Measurements from ENCODE around the gene ANKRD23.
"Not testable (repeated sequence)": the region's sequence is repeated elsewhere in the genome, so short reads cannot be mapped to it uniquely, and the experiment has no call there.

The ANKRD23 gene

GRCh38 chr2:96863575-96864342, 19.9 kb upstream of the ANKRD23 start:
- H3K4me3 ChIP-seq = no peak overlapping the region
- in situ Hi-C loops (cut with MboI; ENCODE audit: low sequenced_read_pairs) = loop anchor here (25.0 kb wide), 1 partner anchor 249 kb away; the partner anchor contains the start of gene ANKRD36
- H3K36me3 ChIP-seq (replicated peaks) = peaks cover 70% of the 10 kb centered on the region
- H3K4me1 ChIP-seq = peaks cover under 1% of the 10 kb centered on the region; the same call in 1 of the 2 replicates
- DNase-seq (ENCODE audit: low spot score in 2 of 2) = no peak
- H3K27me3 ChIP-seq (ENCODE audit: low read depth) = no peaks in the 10 kb centered on the region
- H3K9me3 ChIP-seq = no peaks in the 10 kb centered on the region

GRCh38 chr2:96863056-96863455, 19.2 kb upstream of the ANKRD23 start:
- not testable (repeated sequence) for H3K4me3 ChIP-seq; DNase-seq (ENCODE audit: low spot score in 2 of 2); H3K4me1 ChIP-seq; H3K9me3 ChIP-seq; H3K27me3 ChIP-seq (ENCODE audit: low read depth)
- in situ Hi-C loops (cut with MboI; ENCODE audit: low sequenced_read_pairs) = loop anchor here (25.0 kb wide), 1 partner anchor 249 kb away; the partner anchor contains the start of gene ANKRD36
- H3K36me3 ChIP-seq (replicated peaks) = peaks cover 70% of the 10 kb centered on the region

- H3K27me3 ChIP-seq (ENCODE audit: low read depth) = no peaks in the 10 kb centered on the region
- H3K4me3 ChIP-seq = no peak overlapping the region
- H3K4me1 ChIP-seq = peaks cover 11% of the 10 kb centered on the region
- DNase-seq (ENCODE audit: low spot score in 2 of 2) = no peak
- in situ Hi-C loops (cut with MboI; ENCODE audit: low sequenced_read_pairs) = loop anchor here (25.0 kb wide), 1 partner anchor 251 kb away; the partner anchor contains the start of gene ANKRD36
- no peaks in the 10 kb centered on the region for H3K9me3 ChIP-seq
- H3K36me3 ChIP-seq (replicated peaks) = peaks cover 56% of the 10 kb centered on the region
These were observed 17.3 kb upstream of the ANKRD23 start for GRCh38 chr2:96861074-96861473.

GRCh38 chr2:96860065-96861029, 16.5 kb upstream of the ANKRD23 start:
- Histone ChIP-seq H3K4me1 (peaks cover 11% of the 10 kb centered on the region), H3K36me3 (replicated peaks) (peaks cover 49% of the 10 kb centered on the region), H3K4me3 (no peak overlapping the region), H3K9me3 (no peaks in the 10 kb centered on the region), H3K27me3 (ENCODE audit: low read depth) (no peaks in the 10 kb centered on the region)
- in situ Hi-C loops (cut with MboI; ENCODE audit: low sequenced_read_pairs) = loop anchor here (25.0 kb wide), 1 partner anchor 252 kb away; the partner anchor contains the start of gene ANKRD36
- no peak for DNase-seq (ENCODE audit: low spot score in 2 of 2)

GRCh38 chr2:96859681-96860064, 15.9 kb upstream of the ANKRD23 start:
- no peak for DNase-seq (ENCODE audit: low spot score in 2 of 2)
- in situ Hi-C loops (cut with MboI; ENCODE audit: low sequenced_read_pairs) = loop anchor here (5.0 to 25.0 kb wide), 2 partner anchors 93 to 253 kb away; partner anchors contain the start of gene ANKRD36
- Histone ChIP-seq H3K9me3 (no peaks in the 10 kb centered on the region), H3K36me3 (replicated peaks) (peaks cover 42% of the 10 kb centered on the region), H3K27me3 (ENCODE audit: low read depth) (no peaks in the 10 kb centered on the region), H3K4me3 (no peak overlapping the region), H3K4me1 (peaks cover 11% of the 10 kb centered on the region)

GRCh38 chr2:96859099-96859649, 15.4 kb upstream of the ANKRD23 start:
- Histone ChIP-seq H3K9me3 (no peaks in the 10 kb centered on the region), H3K36me3 (replicated peaks) (peaks cover 37% of the 10 kb centered on the region), H3K4me3 (no peak overlapping the region), H3K27me3 (ENCODE audit: low read depth) (no peaks in the 10 kb centered on the region), H3K4me1 (peaks cover 11% of the 10 kb centered on the region)
- DNase-seq (ENCODE audit: low spot score in 2 of 2) = peak in 1 of 2 experiments; percentile 48
- in situ Hi-C loops (cut with MboI; ENCODE audit: low sequenced_read_pairs) = loop anchor here (5.0 to 25.0 kb wide), 2 partner anchors 93 to 253 kb away; partner anchors contain the start of gene ANKRD36

- Histone ChIP-seq H3K4me3 (peak within 1 kb of the TSS; percentile 93), H3K4me1 (peaks cover 11% of the 10 kb centered on the region), H3K27me3 (ENCODE audit: low read depth) (no peaks in the 10 kb centered on the region), H3K9me3 (no peaks in the 10 kb centered on the region), H3K36me3 (replicated peaks) (peaks cover 32% of the 10 kb centered on the region)
- in situ Hi-C loops (cut with MboI; ENCODE audit: low sequenced_read_pairs) = loop anchor here (5.0 to 25.0 kb wide), 2 partner anchors 94 to 254 kb away; partner anchors contain the start of gene ANKRD36
- peak; percentile 95 to 98 for DNase-seq (ENCODE audit: low spot score in 2 of 2)
These were observed 14.0 kb upstream of the ANKRD23 start, which contains the start of gene ANKRD39 for GRCh38 chr2:96857667-96858372. Gene ANKRD39 (minus strand): TSS chr2:96858016. CDS start chr2:96857987, 29 bp downstream.

- H3K27me3 ChIP-seq (ENCODE audit: low read depth) = no peaks in the 10 kb centered on the region
- no peaks in the 10 kb centered on the region for H3K9me3 ChIP-seq
- DNase-seq (ENCODE audit: low spot score in 2 of 2) = peak; percentile 22 to 48
- H3K4me1 ChIP-seq = peaks cover 11% of the 10 kb centered on the region
- peak overlapping the region; percentile 93 for H3K4me3 ChIP-seq
- in situ Hi-C loops (cut with MboI; ENCODE audit: low sequenced_read_pairs) = loop anchor here (5.0 to 25.0 kb wide), 2 partner anchors 95 to 255 kb away; partner anchors contain the start of gene ANKRD36
- H3K36me3 ChIP-seq (replicated peaks) = peaks cover 30% of the 10 kb centered on the region
These were observed 13.2 kb upstream of the ANKRD23 start for GRCh38 chr2:96856776-96857666.

GRCh38 chr2:96853321-96853720, 9.5 kb upstream of the ANKRD23 start:
- DNase-seq (ENCODE audit: low spot score in 2 of 2) = no peak
- Histone ChIP-seq H3K36me3 (replicated peaks) (peaks cover 37% of the 10 kb centered on the region), H3K4me3 (no peak overlapping the region), H3K4me1 (peaks cover 7% of the 10 kb centered on the region), H3K27me3 (ENCODE audit: low read depth) (no peaks in the 10 kb centered on the region), H3K9me3 (no peaks in the 10 kb centered on the region)
- in situ Hi-C loops (cut with MboI; ENCODE audit: low sequenced_read_pairs) = loop anchor here (25.0 kb wide), 1 partner anchor 259 kb away; the partner anchor contains the start of gene ANKRD36

- DNase-seq (ENCODE audit: low spot score in 2 of 2) = no peak
- Histone ChIP-seq H3K36me3 (replicated peaks) (peaks cover 44% of the 10 kb centered on the region), H3K9me3 (no peaks in the 10 kb centered on the region), H3K27me3 (ENCODE audit: low read depth) (no peaks in the 10 kb centered on the region), H3K4me1 (peaks cover 5% of the 10 kb centered on the region), H3K4me3 (no peak overlapping the region)
- in situ Hi-C loops (cut with MboI; ENCODE audit: low sequenced_read_pairs) = loop anchor here (25.0 kb wide), 1 partner anchor 260 kb away; the partner anchor contains the start of gene ANKRD36
These were observed 8.8 kb upstream of the ANKRD23 start for GRCh38 chr2:96852667-96853066.

- no peaks in the 10 kb centered on the region for H3K9me3 ChIP-seq
- in situ Hi-C loops (cut with MboI; ENCODE audit: low sequenced_read_pairs) = no loop called here
- no peaks in the 10 kb centered on the region for H3K27me3 ChIP-seq (ENCODE audit: low read depth)
- no peaks in the 10 kb centered on the region for H3K4me1 ChIP-seq
- H3K36me3 ChIP-seq (replicated peaks) = peaks cover 45% of the 10 kb centered on the region
- no peak for DNase-seq (ENCODE audit: low spot score in 2 of 2)
- no peak overlapping the region for H3K4me3 ChIP-seq
These were observed 4.4 kb upstream of the ANKRD23 start for GRCh38 chr2:96848264-96848663.

GRCh38 chr2:96847586-96847985, 3.8 kb upstream of the ANKRD23 start:
- in situ Hi-C loops (cut with MboI; ENCODE audit: low sequenced_read_pairs) = no loop called here
- Histone ChIP-seq H3K4me1 (no peaks in the 10 kb centered on the region), H3K27me3 (ENCODE audit: low read depth) (no peaks in the 10 kb centered on the region)

More at GRCh38 chr2:96847586-96847985, 3.8 kb upstream of the ANKRD23 start:
- Histone ChIP-seq H3K36me3 (replicated peaks) (peaks cover 40% of the 10 kb centered on the region), H3K4me3 (no peak overlapping the region), H3K9me3 (no peaks in the 10 kb centered on the region)
- no peak for DNase-seq (ENCODE audit: low spot score in 2 of 2)

All from HAP-1 (cell line).